COLO829 (cell line): ENCODE results near the gene STK32C.
A peak's percentile ranks its signal among the peaks of the same experiment; 100 is the strongest.
"Not testable (repeated sequence)": the region's sequence is repeated elsewhere in the genome, so short reads cannot be mapped to it uniquely, and the experiment has no call there.

Source experiments
- DNase-seq: peaks from one replicate; pipeline ENCODE4 v3.0.0; 2012; ENCODE audit warnings: low spot score

Gene STK32C

GRCh38 chr10:132337854-132338253 is 30.1 kb upstream of the STK32C start:
- not testable (repeated sequence) for DNase-seq

GRCh38 chr10:132336919-132337407 is 29.2 kb upstream of the STK32C start:
- DNase-seq, result no peak

- no peak for DNase-seq
These were observed 28.5 kb upstream of the STK32C start for GRCh38 chr10:132336064-132336746.

- DNase-seq, result no peak
These were observed 27.7 kb upstream of the STK32C start for GRCh38 chr10:132335189-132336063.

GRCh38 chr10:132334631-132335188 is 27.0 kb upstream of the STK32C start:
- no peak for DNase-seq

GRCh38 chr10:132333386-132333785 is 25.6 kb upstream of the STK32C start:
- no peak for DNase-seq

- DNase-seq, result no peak
These were observed 24.6 kb upstream of the STK32C start for GRCh38 chr10:132332433-132332754.

GRCh38 chr10:132331601-132332432 is 24.1 kb upstream of the STK32C start, which contains the start of gene LRRC27:
Gene LRRC27, plus strand, starts transcription at chr10:132332193. Its CDS starts 1,332 bp downstream, at chr10:132333525.
- DNase-seq, result peak; percentile 100

GRCh38 chr10:132330486-132330833 is 22.7 kb upstream of the STK32C start:
- DNase-seq, result no peak

GRCh38 chr10:132329565-132330485 is 22.1 kb upstream of the STK32C start:
- DNase-seq, result peak; percentile 40

- no peak for DNase-seq
These were observed 21.0 kb upstream of the STK32C start for GRCh38 chr10:132328738-132329137.

- DNase-seq, result no peak
These were observed 20.4 kb upstream of the STK32C start for GRCh38 chr10:132328106-132328505.

GRCh38 chr10:132326925-132327324 is 19.2 kb upstream of the STK32C start:
- no peak for DNase-seq

- DNase-seq, result no peak
These were observed 18.7 kb upstream of the STK32C start for GRCh38 chr10:132326344-132326889.

- no peak for DNase-seq
These were observed 16.4 kb upstream of the STK32C start for GRCh38 chr10:132324186-132324585.

GRCh38 chr10:132322586-132323048 is 14.9 kb upstream of the STK32C start:
- no peak for DNase-seq

- no peak for DNase-seq
These were observed 14.0 kb upstream of the STK32C start for GRCh38 chr10:132321726-132322125.

GRCh38 chr10:132320654-132321469 is 13.1 kb upstream of the STK32C start:
- no peak for DNase-seq

GRCh38 chr10:132319853-132320653 is 12.3 kb upstream of the STK32C start:
- peak; percentile 22 for DNase-seq
